SK-N-SH (cell line): ENCODE data around the gene ACTL8. TPM values are rescaled to one million over a fixed set of nuclear protein-coding genes. Genes with fewer than 3 reads are reported as not detected.

Source experiments
- CTCF ChIA-PET: fragments of 300-600, 350-600 bp; formaldehyde crosslinking; extraction: SDS; loops from one replicate; lab custom pipeline; 2021; lab: Yijun Ruan, JAX
- POLR2A ChIA-PET: fragments of 350-600 bp; sonication (Branson Sonifier 250); formaldehyde crosslinking; extraction: SDS; loops from one replicate; lab custom pipeline; 2020; ENCODE audit warnings: antibody characterized with exemption, inconsistent platforms; lab: Yijun Ruan, JAX
- DNase-seq: peaks from one replicate; pipeline ENCODE4 v3.0.0; 2012
- H2AFZ ChIP-seq: fragments of 200-600 bp; sonication (generic); 2 replicates; pipeline ENCODE4 v1.8.1; 2016; ENCODE audit warnings: antibody characterized with exemption, mild to moderate bottlenecking, low read depth
- H3F3A ChIP-seq: fragments of 200-600 bp; sonication (generic); replicated peaks from 2 replicates; pipeline ENCODE3; 2016; ENCODE audit warnings: antibody characterized with exemption, mild to moderate bottlenecking; ENCODE audit not compliant: insufficient read depth
- H3K27ac ChIP-seq, 2 experiments: fragments of 200-500 bp in 1 of 2; fragments of 200-600 bp in 1 of 2; sonication (Bioruptor generic) in 1 of 2; sonication (generic), shearing (Covaris generic) in 1 of 2; 2 replicates each; pipeline versions ENCODE4 v1.5.1 to v1.6.1; 2014 to 2016; ENCODE audit warnings: low read depth in 2 of 2, inconsistent platforms in 1 of 2, low read length in 1 of 2, mild to moderate bottlenecking in 1 of 2, mixed read lengths in 1 of 2
- H3K27me3 ChIP-seq: fragments of 200-600 bp; sonication (generic), shearing (Covaris generic); 2 replicates; pipeline ENCODE4 v1.6.1; 2016; ENCODE audit warnings: mixed run types; ENCODE audit not compliant: insufficient read depth
- H3K36me3 ChIP-seq, 2 experiments: fragments of 200-500 bp in 1 of 2; fragments of 200-600 bp in 1 of 2; sonication (Bioruptor generic) in 1 of 2; sonication (generic) in 1 of 2; replicated peaks in 1 of 2; 2 replicates each; pipeline versions ENCODE3 to v1.5.1; 2014 to 2016; ENCODE audit warnings: low read length in 1 of 2, mild to moderate bottlenecking in 1 of 2; ENCODE audit not compliant: insufficient read depth in 2 of 2, control insufficient read depth in 1 of 2
- H3K4me1 ChIP-seq, 2 experiments: fragments of 200-500 bp in 1 of 2; fragments of 200-600 bp in 1 of 2; sonication (Bioruptor generic) in 1 of 2; sonication (generic), shearing (Covaris generic) in 1 of 2; 2 replicates each; pipeline versions ENCODE4 v1.5.1 to v1.6.1; 2014 to 2016; ENCODE audit warnings: low read depth in 1 of 2, low read length in 1 of 2, mixed run types in 1 of 2; ENCODE audit not compliant: insufficient read depth in 2 of 2, control insufficient read depth in 1 of 2
- H3K4me2 ChIP-seq: fragments of 200-600 bp; sonication (generic), shearing (Covaris generic); 2 replicates; pipeline ENCODE4 v1.6.1; 2017; ENCODE audit warnings: mixed run types
- H3K4me3 ChIP-seq, 2 experiments: fragments of 200-500 bp in 1 of 2; fragments of 200-600 bp in 1 of 2; sonication (Bioruptor generic) in 1 of 2; sonication (generic), shearing (Covaris generic) in 1 of 2; 2 replicates each; pipeline versions ENCODE4 v1.5.1 to v1.8.1; 2014 to 2016; ENCODE audit warnings: low read depth in 2 of 2, inconsistent platforms in 1 of 2, low read length in 1 of 2, mild to moderate bottlenecking in 1 of 2, mixed read lengths in 1 of 2, moderate library complexity in 1 of 2
- H3K79me2 ChIP-seq: fragments of 200-600 bp; sonication (generic); 2 replicates; pipeline ENCODE4 v1.8.1; 2017; ENCODE audit warnings: mild to moderate bottlenecking; ENCODE audit not compliant: insufficient read depth
- H3K9ac ChIP-seq: fragments of 200-600 bp; sonication (generic); 2 replicates; pipeline ENCODE4 v1.6.1; 2017; ENCODE audit warnings: mixed run types
- H3K9me2 ChIP-seq: fragments of 200-600 bp; sonication (generic); 2 replicates; pipeline ENCODE4 v1.6.1; 2017; ENCODE audit warnings: mixed run types
- H3K9me3 ChIP-seq: fragments of 200-600 bp; sonication (generic); 2 replicates; pipeline ENCODE4 v1.6.1; 2017; ENCODE audit warnings: mixed run types, mild to moderate bottlenecking, moderate library complexity
- H4K20me1 ChIP-seq: fragments of 200-600 bp; sonication (generic); 2 replicates; pipeline ENCODE4 v1.6.1; 2017; ENCODE audit warnings: mild to moderate bottlenecking, mixed run types; ENCODE audit not compliant: insufficient read depth
- ELF1 ChIP-seq: IDR thresholded peaks from 2 replicates; pipeline ENCODE4 v1.4.0; 2012
- EP300 ChIP-seq, 2 experiments: IDR thresholded peaks; 2 replicates each; pipeline versions ENCODE4 v1.4.0 to v1.6.1; 2012; ENCODE audit warnings: borderline replicate concordance in 1 of 2, low read depth in 1 of 2, low read length in 1 of 2
- EZH2phosphoT487 ChIP-seq: fragments of 200-600 bp; sonication (generic); IDR thresholded peaks from 2 replicates; pipeline ENCODE4 v1.6.1; 2017; ENCODE audit warnings: low read depth, mixed run types, mild to moderate bottlenecking, antibody characterized with exemption, moderate library complexity, borderline replicate concordance
- FOSL2 ChIP-seq: IDR thresholded peaks from 2 replicates; pipeline ENCODE4 v1.4.0; 2012; ENCODE audit warnings: low read depth, mild to moderate bottlenecking, moderate library complexity, borderline replicate concordance
- JUND ChIP-seq: IDR thresholded peaks from 2 replicates; pipeline ENCODE4 v1.4.0; 2012
- MEF2A ChIP-seq: IDR thresholded peaks from 2 replicates; pipeline ENCODE4 v1.4.0; 2012; ENCODE audit warnings: low read depth, borderline replicate concordance
- MXI1 ChIP-seq: IDR thresholded peaks from 2 replicates; pipeline ENCODE4 v1.6.1; 2012; ENCODE audit warnings: mild to moderate bottlenecking, low read depth, low read length, improper control_type of control experiment
- NFIC ChIP-seq: IDR thresholded peaks from 2 replicates; pipeline ENCODE4 v1.4.0; 2012; ENCODE audit warnings: borderline replicate concordance
- NRF1 ChIP-seq: IDR thresholded peaks from 2 replicates; pipeline ENCODE4 v1.6.1; 2012; ENCODE audit warnings: low read depth, mild to moderate bottlenecking, low read length
- PBX3 ChIP-seq: IDR thresholded peaks from 2 replicates; pipeline ENCODE4; 2012
- RCOR1 ChIP-seq: fragments of 150-350 bp; IDR thresholded peaks from 2 replicates; pipeline ENCODE4 v1.6.1; 2017; ENCODE audit warnings: antibody characterized with exemption, low read length
- RFX5 ChIP-seq: IDR thresholded peaks from 2 replicates; pipeline ENCODE4 v1.6.1; 2012; ENCODE audit warnings: mild to moderate bottlenecking, improper control_type of control experiment, low read length
- SIN3A ChIP-seq: IDR thresholded peaks from 2 replicates; pipeline ENCODE4 v1.6.1; 2012; ENCODE audit warnings: low read depth, mild to moderate bottlenecking, low read length, moderate library complexity, borderline replicate concordance
- TAF1 ChIP-seq: IDR thresholded peaks from 2 replicates; pipeline ENCODE4 v1.6.1; 2012; ENCODE audit warnings: low read depth, mild to moderate bottlenecking, low read length, moderate library complexity, borderline replicate concordance
- YY1 ChIP-seq: IDR thresholded peaks from 2 replicates; pipeline ENCODE4 v1.4.0; 2012; ENCODE audit warnings: low read depth, mild to moderate bottlenecking
- ZBTB33 ChIP-seq: IDR thresholded peaks from 2 replicates; pipeline ENCODE4 v1.4.0; 2012; ENCODE audit warnings: low read depth, borderline replicate concordance
- WGBS: methylation state at CpG from one replicate; pipeline ENCODE4 v1.1.6; 2017; ENCODE audit warnings: low lambda C conversion rate; 5-methylcytosine and 5-hydroxymethylcytosine counted together
- polyA plus RNA-seq, 3 experiments: library from polyadenylated mRNA; depleted of rRNA; stranded (reverse); fragments of >200 nt; gene quantifications; 2 replicates each; pipeline ENCODE4 v1.2.3, GENCODE V29; 2012
- TF ChIP-seq, protein P1 (sequence below): fragments of 150-350 bp; IDR thresholded peaks from 2 replicates; pipeline ENCODE4 v1.6.1; 2017; ENCODE audit warnings: antibody characterized with exemption, low read length, low read depth, borderline replicate concordance
- TF ChIP-seq, protein P2 (sequence below): IDR thresholded peaks from 2 replicates; pipeline ENCODE4 v1.4.0; 2012; ENCODE audit warnings: low read depth, borderline replicate concordance

ACTL8 gene
- polyA plus RNA-seq, 1 of the 3 experiments (the other 2 are of a cell fraction): 0.05 TPM

DNA sequence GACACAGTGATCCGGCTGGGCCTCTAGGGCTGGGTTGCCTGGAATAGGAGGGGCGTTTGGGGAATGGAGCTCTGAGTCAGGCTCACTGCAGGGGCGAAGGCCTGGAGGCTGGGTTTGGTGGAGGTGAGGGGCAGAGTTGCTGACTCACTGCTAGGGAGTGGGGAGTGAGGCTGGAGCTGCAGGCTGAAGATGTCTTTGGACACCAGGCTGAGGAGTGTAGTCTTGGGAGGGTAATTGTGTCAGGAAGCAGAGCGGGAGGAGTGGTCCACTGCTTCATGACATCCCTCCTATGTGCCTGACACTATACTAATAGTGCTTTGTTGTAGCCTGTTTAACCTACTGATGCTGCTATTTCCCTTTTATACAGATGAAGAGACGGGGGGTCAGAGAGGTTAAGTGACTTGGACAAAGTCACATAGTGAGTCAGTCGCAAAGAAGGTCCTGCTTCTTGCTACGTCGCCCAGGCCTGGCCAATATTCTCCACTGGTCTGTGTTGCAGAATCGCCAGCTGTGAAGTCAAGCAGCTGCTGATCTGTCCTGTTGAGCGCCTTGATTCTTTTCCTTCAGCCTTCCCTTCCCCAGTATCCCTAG lies 13.6 kb downstream of the ACTL8 start:
- Histone ChIP-seq H3K79me2 (no peaks in the 10 kb centered on the region), H3K4me2 (peak overlapping the region; percentile 47), H3K4me1 (peaks cover 11 to 19% of the 10 kb centered on the region in 2 experiments), H3K9me3 (no peaks in the 10 kb centered on the region), H3K36me3 (no peaks in the 10 kb centered on the region)
- no peak for TF ChIP-seq EP300 (IDR thresholded peaks at IDR 0.05; ENCODE audit: borderline replicate concordance in 1 of 2, low read depth in 1 of 2, low read length in 1 of 2)
- peak; percentile 60 for TF ChIP-seq JUND
- TF ChIP-seq RFX5: no peak
- TF ChIP-seq RCOR1: no peak
- TF ChIP-seq FOSL2: peak; percentile 68; the same call in 1 of the 2 replicates
- TF ChIP-seq YY1: no peak
- no peak for TF ChIP-seq EZH2phosphoT487
- TF ChIP-seq NRF1: no peak
- no peak for TF ChIP-seq ELF1
- no peak for TF ChIP-seq ZBTB33
- no peak for TF ChIP-seq TAF1
- TF ChIP-seq, all 33 proteins: peak for 2
- 48% methylated on average over 9 of the region's 10 CpGs for WGBS
- H4K20me1 ChIP-seq: no peaks in the 10 kb centered on the region
- no peak for DNase-seq
- H3K9ac ChIP-seq: peak overlapping the region; percentile 16; the same call in 1 of the 2 replicates
- ChIA-PET POLR2A (no interaction called here), CTCF (interaction anchor here (1.0 to 2.4 kb wide), 2 partner anchors 10 to 107 kb away, joined by 5 to 8 read pairs; no protein-coding TSS in a partner anchor)
- H3K27me3 ChIP-seq: no peaks in the 10 kb centered on the region
- H3K4me3 ChIP-seq: no peak overlapping the region
- peak overlapping the region in 1 of 2 experiments; percentile 59; a peak in 2 of 4 replicates for H3K27ac ChIP-seq
- no peaks in the 10 kb centered on the region for H3K9me2 ChIP-seq
- H2AFZ ChIP-seq: peak overlapping the region; percentile 60
- peaks cover 3% of the 10 kb centered on the region for H3F3A ChIP-seq

DNA sequence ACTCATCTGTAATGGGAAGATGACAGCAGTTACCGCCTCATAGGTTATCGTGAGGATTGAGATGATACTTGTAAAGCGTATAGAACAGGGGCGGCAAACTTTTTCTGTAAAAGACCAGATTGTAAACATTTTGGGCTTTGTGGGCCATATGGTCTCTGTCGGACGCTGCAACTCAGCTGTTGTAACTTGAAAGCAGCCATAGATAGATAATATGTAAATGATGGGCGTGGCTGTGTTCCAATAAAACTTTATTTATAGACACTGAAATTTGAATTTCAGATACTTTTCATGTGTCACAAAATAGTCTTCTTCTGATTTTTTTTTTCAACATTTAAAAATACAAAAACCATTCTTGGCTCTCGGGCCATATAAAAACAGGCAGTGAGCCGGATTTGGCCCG lies 15.8 kb downstream of the ACTL8 start:
- H3K79me2 ChIP-seq: no peaks in the 10 kb centered on the region
- CTCF ChIA-PET: interaction anchor here (1.5 to 4.6 kb wide), 3 partner anchors 10 to 109 kb away, joined by 3 to 20 read pairs (median 5); no protein-coding TSS in a partner anchor
- WGBS: 94% methylated on average over 10 of the region's 10 CpGs
- TF ChIP-seq TAF1: no peak
- no peak for TF ChIP-seq MXI1
- TF ChIP-seq EP300 (IDR thresholded peaks at IDR 0.05; ENCODE audit: borderline replicate concordance in 1 of 2, low read depth in 1 of 2, low read length in 1 of 2): no peak
- no peak for TF ChIP-seq FOSL2
- no peak for TF ChIP-seq ZBTB33
- no peak for TF ChIP-seq PBX3
- TF ChIP-seq MEF2A: no peak
- no peak for TF ChIP-seq NFIC
- TF ChIP-seq, protein P1, sequence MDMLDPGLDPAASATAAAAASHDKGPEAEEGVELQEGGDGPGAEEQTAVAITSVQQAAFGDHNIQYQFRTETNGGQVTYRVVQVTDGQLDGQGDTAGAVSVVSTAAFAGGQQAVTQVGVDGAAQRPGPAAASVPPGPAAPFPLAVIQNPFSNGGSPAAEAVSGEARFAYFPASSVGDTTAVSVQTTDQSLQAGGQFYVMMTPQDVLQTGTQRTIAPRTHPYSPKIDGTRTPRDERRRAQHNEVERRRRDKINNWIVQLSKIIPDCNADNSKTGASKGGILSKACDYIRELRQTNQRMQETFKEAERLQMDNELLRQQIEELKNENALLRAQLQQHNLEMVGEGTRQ: no peak
- TF ChIP-seq RCOR1: no peak
- no peak for TF ChIP-seq EZH2phosphoT487
- no peak for TF ChIP-seq SIN3A
- TF ChIP-seq, protein P2, sequence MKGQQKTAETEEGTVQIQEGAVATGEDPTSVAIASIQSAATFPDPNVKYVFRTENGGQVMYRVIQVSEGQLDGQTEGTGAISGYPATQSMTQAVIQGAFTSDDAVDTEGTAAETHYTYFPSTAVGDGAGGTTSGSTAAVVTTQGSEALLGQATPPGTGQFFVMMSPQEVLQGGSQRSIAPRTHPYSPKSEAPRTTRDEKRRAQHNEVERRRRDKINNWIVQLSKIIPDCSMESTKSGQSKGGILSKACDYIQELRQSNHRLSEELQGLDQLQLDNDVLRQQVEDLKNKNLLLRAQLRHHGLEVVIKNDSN: no peak
- TF ChIP-seq NRF1: no peak

More for the DNA sequence above, 15.8 kb downstream of the ACTL8 start:
- Histone ChIP-seq H3K4me1 (peaks cover 6 to 25% of the 10 kb centered on the region in 2 experiments), H4K20me1 (no peaks in the 10 kb centered on the region), H2AFZ (no peak overlapping the region), H3K27ac (no peak overlapping the region), H3K9ac (no peak overlapping the region), H3K4me2 (no peak overlapping the region), H3K4me3 (no peak overlapping the region), H3K36me3 (no peaks in the 10 kb centered on the region), H3K9me2 (no peaks in the 10 kb centered on the region), H3K27me3 (no peaks in the 10 kb centered on the region), H3K9me3 (no peaks in the 10 kb centered on the region), H3F3A (peaks cover 3% of the 10 kb centered on the region)
- DNase-seq: no peak
- POLR2A ChIA-PET: no interaction called here
